ENCODE data around the gene LNPEP.

DNA sequence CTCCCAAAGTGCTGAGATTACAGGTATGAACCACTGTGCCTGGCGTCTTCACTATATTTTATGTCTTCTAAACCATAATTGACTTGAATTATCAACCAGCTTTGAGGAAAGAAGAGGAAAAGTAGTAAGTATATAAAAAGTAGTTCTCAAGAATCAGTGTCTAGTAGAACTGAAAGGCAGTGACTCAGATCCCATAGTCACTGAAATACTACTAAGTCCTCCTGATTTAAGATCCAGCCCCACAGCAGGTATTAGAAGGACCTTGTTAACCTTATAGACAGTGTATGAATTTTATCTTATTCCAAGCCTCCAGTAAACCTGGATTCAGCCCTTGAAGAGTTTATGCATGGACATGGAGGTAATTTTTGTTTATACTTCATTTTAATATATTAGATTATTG lies 31.5 kb downstream of the LNPEP start:
- no peak for TF ChIP-seq POLR2AphosphoS5 (IDR thresholded peaks at IDR 0.05; ENCODE audit: insufficient read depth in 1 of 2, low read depth in 1 of 2)
- TF ChIP-seq, protein P1, sequence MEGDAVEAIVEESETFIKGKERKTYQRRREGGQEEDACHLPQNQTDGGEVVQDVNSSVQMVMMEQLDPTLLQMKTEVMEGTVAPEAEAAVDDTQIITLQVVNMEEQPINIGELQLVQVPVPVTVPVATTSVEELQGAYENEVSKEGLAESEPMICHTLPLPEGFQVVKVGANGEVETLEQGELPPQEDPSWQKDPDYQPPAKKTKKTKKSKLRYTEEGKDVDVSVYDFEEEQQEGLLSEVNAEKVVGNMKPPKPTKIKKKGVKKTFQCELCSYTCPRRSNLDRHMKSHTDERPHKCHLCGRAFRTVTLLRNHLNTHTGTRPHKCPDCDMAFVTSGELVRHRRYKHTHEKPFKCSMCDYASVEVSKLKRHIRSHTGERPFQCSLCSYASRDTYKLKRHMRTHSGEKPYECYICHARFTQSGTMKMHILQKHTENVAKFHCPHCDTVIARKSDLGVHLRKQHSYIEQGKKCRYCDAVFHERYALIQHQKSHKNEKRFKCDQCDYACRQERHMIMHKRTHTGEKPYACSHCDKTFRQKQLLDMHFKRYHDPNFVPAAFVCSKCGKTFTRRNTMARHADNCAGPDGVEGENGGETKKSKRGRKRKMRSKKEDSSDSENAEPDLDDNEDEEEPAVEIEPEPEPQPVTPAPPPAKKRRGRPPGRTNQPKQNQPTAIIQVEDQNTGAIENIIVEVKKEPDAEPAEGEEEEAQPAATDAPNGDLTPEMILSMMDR (IDR thresholded peaks at IDR 0.05): no peak

Measured in vagina (tissue), 2 donors.